ENCODE data around the gene SIL1. TPM values are rescaled to one million over a fixed set of nuclear protein-coding genes. Genes with fewer than 3 reads are reported as not detected.

The SIL1 gene
- total and polyA plus RNA-seq, 9 of the 15 experiments (the other 6 are each of a cell fraction or from before 2014, with no cell fraction given) = 1.3 to 30.5 (median 18.1) TPM

DNA sequence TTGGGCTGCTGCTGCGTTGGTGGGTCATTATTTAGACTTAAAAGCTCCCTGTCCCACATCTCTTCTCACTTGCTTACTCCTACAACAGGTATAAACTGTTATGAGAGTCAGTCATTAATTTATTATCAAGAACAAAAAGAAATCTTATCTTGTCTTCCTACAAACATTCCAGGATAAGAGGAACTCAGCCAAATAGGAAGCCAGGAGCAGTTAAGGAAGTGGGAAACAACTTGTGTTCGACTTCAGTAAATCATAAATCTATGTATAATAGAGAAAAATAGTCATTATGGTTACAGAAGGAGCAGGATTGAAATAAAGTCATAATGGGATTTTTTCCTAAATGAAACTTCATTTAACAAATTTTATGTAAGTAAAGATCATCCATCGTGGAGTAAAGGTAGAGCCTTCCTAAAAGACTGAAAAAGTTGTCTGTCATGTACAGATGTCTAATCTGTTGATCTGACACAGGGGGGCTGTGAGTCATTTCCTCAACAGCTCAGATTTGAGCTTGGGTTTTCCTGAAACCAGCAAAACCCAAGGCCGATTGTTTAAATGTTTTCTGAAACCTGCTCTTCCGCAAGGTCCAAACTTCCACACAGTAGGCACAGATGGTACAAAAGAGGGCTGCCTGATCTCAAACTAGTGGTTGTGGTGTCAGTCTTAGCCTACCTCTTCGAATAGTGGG lies 297.7 kb downstream of the SIL1 start (continued):
- TF ChIP-seq NR2C2 (CRISPR knock-in tag; IDR thresholded peaks at IDR 0.05) (no peak), NR2C2 (tag; IDR thresholded peaks at IDR 0.05) (no peak), EP300 (IDR thresholded peaks at IDR 0.05; ENCODE audit: low read length) (peak; percentile 26; the same call in 1 of the 2 replicates), VEZF1 (CRISPR knock-in tag; IDR thresholded peaks at IDR 0.05) (peak; percentile 56), MEIS2 (IDR thresholded peaks at IDR 0.05; ENCODE audit: partially characterized antibody) (peak; percentile 21), ZNF766 (CRISPR knock-in tag; conservative IDR thresholded peaks at IDR 0.05) (no peak), ATF3 (IDR thresholded peaks at IDR 0.05) (peak; percentile 59), ATF3 (CRISPR knock-in tag; conservative IDR thresholded peaks at IDR 0.05) (no peak), SMARCA4 (IDR thresholded peaks at IDR 0.05) (peak; percentile 68; the same call in 1 of the 2 replicates), ZNF239 (CRISPR knock-in tag; IDR thresholded peaks at IDR 0.05) (no peak), NKRF (IDR thresholded peaks at IDR 0.05; ENCODE audit: borderline replicate concordance) (no peak), KDM1A (IDR thresholded peaks at IDR 0.05) (peak in 1 of 2 experiments; percentile 70; a peak in 2 of 4 replicates)
- TF ChIP-seq, protein P1, sequence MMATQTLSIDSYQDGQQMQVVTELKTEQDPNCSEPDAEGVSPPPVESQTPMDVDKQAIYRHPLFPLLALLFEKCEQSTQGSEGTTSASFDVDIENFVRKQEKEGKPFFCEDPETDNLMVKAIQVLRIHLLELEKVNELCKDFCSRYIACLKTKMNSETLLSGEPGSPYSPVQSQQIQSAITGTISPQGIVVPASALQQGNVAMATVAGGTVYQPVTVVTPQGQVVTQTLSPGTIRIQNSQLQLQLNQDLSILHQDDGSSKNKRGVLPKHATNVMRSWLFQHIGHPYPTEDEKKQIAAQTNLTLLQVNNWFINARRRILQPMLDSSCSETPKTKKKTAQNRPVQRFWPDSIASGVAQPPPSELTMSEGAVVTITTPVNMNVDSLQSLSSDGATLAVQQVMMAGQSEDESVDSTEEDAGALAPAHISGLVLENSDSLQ (IDR thresholded peaks at IDR 0.05) = 0 out of 2 replicates have a peak, but pooled peaks have one; percentile 28
